ENCODE measurements around the gene SLC19A1. TPM values are rescaled to one million over a fixed set of nuclear protein-coding genes. Genes with fewer than 3 reads are reported as not detected.

Gene SLC19A1
- total RNA-seq, 1 donor from 2014 or later, result 4.5 TPM

DNA sequence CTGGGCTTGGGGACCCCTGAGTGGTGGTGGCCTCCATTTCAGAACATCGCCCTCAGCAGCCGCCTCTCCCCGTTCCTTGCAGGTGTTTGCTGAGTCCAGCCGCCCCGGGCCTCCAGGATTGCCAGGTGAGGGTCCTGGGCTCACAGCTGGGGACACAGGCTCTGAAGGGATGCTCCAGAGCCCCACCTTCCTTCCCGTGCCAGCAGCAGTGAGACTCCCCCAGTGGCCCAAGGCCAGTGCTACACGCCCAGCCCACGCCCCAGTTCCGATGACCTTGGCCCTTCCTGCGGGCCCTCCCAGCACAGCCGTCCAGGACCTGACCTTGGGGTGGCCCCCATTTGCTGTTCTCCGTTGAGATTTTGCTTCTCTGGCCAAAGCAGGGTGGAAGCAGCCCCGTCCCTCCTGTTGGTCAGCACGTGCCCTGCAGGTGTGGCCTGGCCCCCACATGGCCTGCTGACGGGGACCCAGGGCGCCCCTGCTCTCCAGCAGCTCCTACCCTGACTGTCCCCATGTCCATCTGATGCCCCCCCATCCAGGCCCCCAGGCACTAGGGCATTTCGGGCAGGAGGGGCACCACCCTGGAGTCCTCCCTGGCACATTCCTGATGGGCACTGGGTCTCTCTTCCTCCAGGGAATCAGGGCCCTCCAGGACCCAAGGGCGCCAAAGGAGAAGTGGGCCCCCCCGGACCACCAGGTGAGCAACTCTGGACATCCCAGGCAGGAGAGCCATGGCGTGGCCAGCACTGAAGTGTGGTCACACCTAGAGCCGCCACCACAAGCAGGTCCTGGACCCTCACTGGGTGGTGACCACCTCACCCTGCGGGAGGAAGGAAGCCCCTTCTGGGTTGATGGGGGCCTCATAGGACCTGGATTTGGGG lies 45.0 kb downstream of the SLC19A1 start:
- Histone ChIP-seq H3K27me3 (ENCODE audit: control insufficient read depth, insufficient read depth, low read length) (no peaks in the 10 kb centered on the region), H3K36me3 (ENCODE audit: control insufficient read depth, insufficient read depth, low read length) (no peaks in the 10 kb centered on the region), H3K4me3 (ENCODE audit: low read depth, low read length) (no peak overlapping the region)
- DNase-seq (ENCODE audit: low read depth), result no peak
- TF ChIP-seq, protein P1, sequence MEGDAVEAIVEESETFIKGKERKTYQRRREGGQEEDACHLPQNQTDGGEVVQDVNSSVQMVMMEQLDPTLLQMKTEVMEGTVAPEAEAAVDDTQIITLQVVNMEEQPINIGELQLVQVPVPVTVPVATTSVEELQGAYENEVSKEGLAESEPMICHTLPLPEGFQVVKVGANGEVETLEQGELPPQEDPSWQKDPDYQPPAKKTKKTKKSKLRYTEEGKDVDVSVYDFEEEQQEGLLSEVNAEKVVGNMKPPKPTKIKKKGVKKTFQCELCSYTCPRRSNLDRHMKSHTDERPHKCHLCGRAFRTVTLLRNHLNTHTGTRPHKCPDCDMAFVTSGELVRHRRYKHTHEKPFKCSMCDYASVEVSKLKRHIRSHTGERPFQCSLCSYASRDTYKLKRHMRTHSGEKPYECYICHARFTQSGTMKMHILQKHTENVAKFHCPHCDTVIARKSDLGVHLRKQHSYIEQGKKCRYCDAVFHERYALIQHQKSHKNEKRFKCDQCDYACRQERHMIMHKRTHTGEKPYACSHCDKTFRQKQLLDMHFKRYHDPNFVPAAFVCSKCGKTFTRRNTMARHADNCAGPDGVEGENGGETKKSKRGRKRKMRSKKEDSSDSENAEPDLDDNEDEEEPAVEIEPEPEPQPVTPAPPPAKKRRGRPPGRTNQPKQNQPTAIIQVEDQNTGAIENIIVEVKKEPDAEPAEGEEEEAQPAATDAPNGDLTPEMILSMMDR (IDR thresholded peaks at IDR 0.05; ENCODE audit: insufficient read depth, low read length, severe bottlenecking), result no peak
- no peak for FAIRE-seq

DNA sequence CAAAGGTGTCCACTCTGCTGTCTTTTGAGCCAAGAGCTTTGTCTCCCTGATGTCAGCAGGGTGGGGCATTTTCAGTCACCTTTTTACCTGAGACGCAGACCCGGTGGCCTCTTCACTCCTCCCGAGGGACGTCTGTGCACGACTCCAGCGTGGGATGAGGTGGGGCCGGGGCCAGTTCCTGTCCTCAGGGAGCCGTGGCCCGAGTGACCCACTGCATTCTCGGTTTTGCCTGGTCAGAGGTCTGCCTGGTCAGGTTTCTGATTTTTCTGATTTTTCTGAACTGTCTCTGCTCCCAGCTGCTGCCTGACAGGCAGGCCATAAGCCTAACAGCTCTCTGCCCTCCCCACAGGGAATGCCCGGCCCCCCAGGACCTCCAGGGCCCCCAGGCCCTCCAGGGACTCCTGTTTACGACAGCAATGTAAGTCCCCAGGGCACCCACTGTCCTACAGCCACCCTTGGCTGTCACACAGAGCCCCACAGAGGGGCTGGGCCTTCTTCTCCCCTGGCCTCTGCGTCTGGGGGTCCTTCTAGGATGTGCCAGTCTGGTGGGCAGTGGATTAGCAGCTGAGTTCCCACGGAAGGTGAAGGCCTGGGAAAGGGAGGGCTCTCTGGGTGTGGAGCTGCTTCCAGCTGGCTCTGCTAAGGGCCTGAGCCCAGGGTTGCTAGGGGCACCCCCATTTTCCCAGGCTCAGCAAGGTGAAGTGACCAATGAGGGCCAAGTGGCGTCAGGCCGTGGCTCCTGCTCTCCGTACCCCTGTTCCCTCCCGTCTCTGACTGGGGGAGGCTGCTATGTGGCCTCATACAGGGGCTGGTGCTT lies 45.9 kb downstream of the SLC19A1 start:
- Histone ChIP-seq H3K27me3 (ENCODE audit: control insufficient read depth, insufficient read depth, low read length) (no peaks in the 10 kb centered on the region), H3K4me3 (ENCODE audit: low read depth, low read length) (no peak overlapping the region), H3K36me3 (ENCODE audit: control insufficient read depth, insufficient read depth, low read length) (no peaks in the 10 kb centered on the region)
- FAIRE-seq (no peak), DNase-seq (ENCODE audit: low read depth) (no peak)
- TF ChIP-seq, protein P1 (IDR thresholded peaks at IDR 0.05; ENCODE audit: insufficient read depth, low read length, severe bottlenecking), result no peak

DNA sequence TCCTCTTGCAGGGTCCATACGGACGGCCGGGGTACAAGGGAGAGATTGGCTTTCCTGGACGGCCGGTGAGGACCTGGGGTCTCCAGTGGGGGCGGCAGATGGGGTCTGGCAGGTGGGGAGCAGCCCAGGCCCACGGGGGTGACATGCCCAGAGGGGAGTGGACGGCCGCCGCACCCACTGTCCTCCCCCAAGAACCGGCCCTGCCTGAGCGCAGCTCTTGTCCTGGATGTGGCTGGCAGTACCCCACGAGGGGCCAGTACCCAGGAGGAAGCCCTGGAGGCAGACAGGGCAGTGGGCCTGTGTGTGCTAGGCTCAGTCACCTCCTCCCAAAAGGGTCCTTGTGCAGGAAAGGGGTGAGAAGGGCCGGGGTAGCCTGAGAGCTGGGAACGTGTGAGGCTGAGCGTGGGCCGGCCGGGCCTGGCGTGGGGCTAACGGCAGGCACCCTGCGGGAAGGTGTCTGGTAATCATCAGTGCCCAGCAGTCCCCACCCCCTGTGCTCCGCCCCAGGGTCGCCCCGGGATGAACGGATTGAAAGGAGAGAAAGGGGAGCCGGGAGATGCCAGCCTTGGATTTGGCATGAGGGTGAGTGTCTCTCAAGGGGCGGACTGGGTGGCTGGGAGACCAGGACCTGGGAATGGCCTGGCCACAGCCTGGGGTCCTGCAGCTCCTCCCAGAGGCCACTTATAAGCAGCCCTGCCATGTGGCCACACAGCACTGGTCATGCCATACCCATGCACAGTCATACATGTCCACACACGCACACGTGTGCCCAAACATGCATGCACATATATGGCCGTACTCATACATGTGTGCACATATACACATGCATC lies 47.2 kb downstream of the SLC19A1 start:
- DNase-seq (ENCODE audit: low read depth), result no peak
- TF ChIP-seq, protein P1 (IDR thresholded peaks at IDR 0.05; ENCODE audit: insufficient read depth, low read length, severe bottlenecking), result no peak
- no peak for FAIRE-seq
- H3K27me3 ChIP-seq (ENCODE audit: control insufficient read depth, insufficient read depth, low read length), result no peaks in the 10 kb centered on the region
- no peak overlapping the region for H3K4me3 ChIP-seq (ENCODE audit: low read depth, low read length)
- H3K36me3 ChIP-seq (ENCODE audit: control insufficient read depth, insufficient read depth, low read length), result no peaks in the 10 kb centered on the region

DNA sequence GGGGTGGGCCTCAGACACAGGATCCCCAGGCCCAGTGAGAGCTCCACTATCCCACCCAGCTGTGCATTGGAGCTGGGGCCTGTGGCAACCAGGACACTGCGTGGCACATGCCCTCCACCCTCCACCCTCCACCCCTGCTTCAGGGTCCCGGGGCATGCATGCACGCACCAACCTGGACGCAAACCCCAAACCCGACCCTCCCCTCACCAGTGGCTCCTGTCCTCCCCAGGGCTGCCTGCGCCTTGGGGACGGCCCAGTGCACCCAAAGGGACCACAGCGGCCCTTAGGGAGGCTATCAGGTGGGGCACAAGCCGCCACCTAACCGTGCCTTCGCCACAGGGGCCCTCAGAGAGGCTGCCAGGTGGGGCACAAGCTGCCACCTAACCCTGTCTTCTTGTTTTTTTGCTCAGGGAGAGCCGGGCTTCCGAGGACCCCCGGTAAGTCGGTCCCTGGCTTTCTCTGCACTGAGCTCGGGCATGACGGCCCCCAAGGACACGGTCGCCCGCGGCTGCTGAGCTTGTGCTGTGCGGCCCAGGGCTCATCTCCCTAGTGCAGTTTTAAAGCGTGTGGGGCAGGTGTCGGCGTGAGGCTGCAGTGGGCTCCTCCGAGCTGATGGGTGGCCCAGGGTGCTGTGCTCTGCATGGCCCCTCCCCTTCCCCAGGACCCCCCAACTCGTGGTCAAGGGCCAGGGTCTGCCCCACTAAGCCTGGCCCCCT lies 47.9 kb downstream of the SLC19A1 start:
- TF ChIP-seq, protein P1 (IDR thresholded peaks at IDR 0.05; ENCODE audit: insufficient read depth, low read length, severe bottlenecking), result no peak
- no peak for FAIRE-seq
- no peak for DNase-seq (ENCODE audit: low read depth)
- no peaks in the 10 kb centered on the region for H3K36me3 ChIP-seq (ENCODE audit: control insufficient read depth, insufficient read depth, low read length)
- no peak overlapping the region for H3K4me3 ChIP-seq (ENCODE audit: low read depth, low read length)
- no peaks in the 10 kb centered on the region for H3K27me3 ChIP-seq (ENCODE audit: control insufficient read depth, insufficient read depth, low read length)

DNA sequence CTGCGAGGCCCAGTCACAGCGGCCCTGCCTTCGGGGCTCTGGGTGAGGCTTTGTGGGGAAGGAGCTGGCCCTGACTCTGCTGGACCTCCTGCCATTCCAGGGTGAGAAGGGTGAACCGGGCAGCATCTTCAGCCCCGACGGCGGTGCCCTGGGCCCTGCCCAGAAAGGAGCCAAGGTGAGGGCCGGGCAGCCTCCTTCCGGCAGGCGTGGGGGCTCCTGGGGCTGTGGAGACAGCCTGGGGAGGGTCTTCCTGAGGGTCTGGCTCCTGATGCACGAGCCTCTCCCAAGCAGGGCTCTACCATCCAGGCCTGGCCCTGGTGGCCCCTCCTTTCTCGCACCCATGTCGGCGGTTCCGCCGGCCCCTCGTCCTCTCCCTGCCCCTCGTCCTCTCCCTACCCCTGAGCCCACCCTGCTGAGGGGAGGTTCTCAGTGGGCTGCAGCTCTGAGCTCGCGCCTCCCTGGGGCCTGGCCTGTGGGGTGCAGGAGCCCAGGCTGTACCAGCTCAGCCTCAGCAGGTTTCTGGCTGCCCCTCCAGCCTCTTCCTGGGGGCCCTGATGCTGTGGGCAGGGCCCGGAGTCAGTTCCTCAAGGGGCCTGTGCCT lies 48.7 kb downstream of the SLC19A1 start:
- no peaks in the 10 kb centered on the region for H3K27me3 ChIP-seq (ENCODE audit: control insufficient read depth, insufficient read depth, low read length)
- TF ChIP-seq, protein P1 (IDR thresholded peaks at IDR 0.05; ENCODE audit: insufficient read depth, low read length, severe bottlenecking), result no peak
- no peak for DNase-seq (ENCODE audit: low read depth)
- H3K36me3 ChIP-seq (ENCODE audit: control insufficient read depth, insufficient read depth, low read length), result no peaks in the 10 kb centered on the region
- no peak overlapping the region for H3K4me3 ChIP-seq (ENCODE audit: low read depth, low read length)
- FAIRE-seq, result no peak

Data from bronchial epithelial cell (primary cell).